Panc1 (cell line): ENCODE data around the gene S100P. TPM values are rescaled to one million over a fixed set of nuclear protein-coding genes. Genes with fewer than 3 reads are reported as not detected.

Experiments used
- ATAC-seq: fragments of 200-7000 bp; cut with Tn5 transposase; 2 replicates; pipeline ENCODE4 v1.9.1; 2020; ENCODE audit warnings: mild to moderate bottlenecking, moderate library complexity
- BruUV-seq: library from RNA; stranded (reverse); fragments of 400-500 nt; replicated peaks from 2 replicates; lab custom pipeline; 2021; lab: Mats Ljungman, UMichigan
- CTCF ChIA-PET: fragments of 300-600 bp; sonication (Branson Sonifier 250); formaldehyde crosslinking; loops from one replicate; lab custom pipeline; 2022; ENCODE audit warnings: antibody characterized with exemption; lab: Charles Lee
- POLR2A ChIA-PET: fragments of 300-600 bp; sonication (Branson Sonifier 250); formaldehyde crosslinking; loops from one replicate; lab custom pipeline; 2022; ENCODE audit warnings: antibody characterized with exemption; lab: Charles Lee
- DNase-seq: peaks from one replicate; pipeline ENCODE4 v3.0.0-alpha.2; 2010; ENCODE audit warnings: low read depth, low spot score
- H3K27ac ChIP-seq: 2 replicates; pipeline ENCODE4 v1.5.1; 2011; ENCODE audit warnings: mild to moderate bottlenecking, low read length, inconsistent platforms
- H3K27me3 ChIP-seq: fragments of 200-500 bp; sonication (Bioruptor generic); 2 replicates; pipeline ENCODE4 v1.6.0; 2014; ENCODE audit warnings: low read length, inconsistent platforms; ENCODE audit not compliant: control insufficient read depth, insufficient read depth
- H3K36me3 ChIP-seq: fragments of 200-500 bp; sonication (Bioruptor generic); 2 replicates; pipeline ENCODE4 v1.5.1; 2014; ENCODE audit warnings: inconsistent platforms, mild to moderate bottlenecking, low read length, moderate library complexity; ENCODE audit not compliant: control insufficient read depth, insufficient read depth
- H3K4me1 ChIP-seq: 2 replicates; pipeline ENCODE4 v1.5.1; 2011; ENCODE audit warnings: inconsistent platforms, mild to moderate bottlenecking, low read length, moderate library complexity; ENCODE audit not compliant: control insufficient read depth, insufficient read depth
- H3K4me3 ChIP-seq, 2 experiments: 2 replicates each; pipeline ENCODE4 v1.5.1; 2011 to 2012; ENCODE audit warnings: low read depth in 2 of 2, low read length in 2 of 2, mild to moderate bottlenecking in 2 of 2, inconsistent platforms in 1 of 2, moderate library complexity in 1 of 2
- H3K9me3 ChIP-seq: fragments of 200-500 bp; sonication (Bioruptor generic); 2 replicates; pipeline ENCODE4 v1.5.1; 2014; ENCODE audit warnings: low read depth, mild to moderate bottlenecking, inconsistent platforms, low read length, moderate library complexity; ENCODE audit not compliant: control insufficient read depth, insufficient read depth
- POLR2AphosphoS5 ChIP-seq: IDR thresholded peaks from 2 replicates; pipeline ENCODE4 v1.6.1; 2012; ENCODE audit warnings: mild to moderate bottlenecking, low read depth, low read length, moderate library complexity
- REST ChIP-seq, 2 experiments: IDR thresholded peaks; 2 replicates each; pipeline ENCODE4 v1.6.1; 2011 to 2012; ENCODE audit warnings: low read depth in 2 of 2, control low read depth in 1 of 2, low read length in 1 of 2, mild to moderate bottlenecking in 1 of 2, moderate library complexity in 1 of 2; ENCODE audit not compliant: insufficient read depth in 1 of 2
- SIN3A ChIP-seq: IDR thresholded peaks from 2 replicates; pipeline ENCODE4 v1.6.1; 2012; ENCODE audit warnings: low read depth, mild to moderate bottlenecking, low read length, moderate library complexity, borderline replicate concordance; ENCODE audit not compliant: insufficient read depth
- TCF7L2 ChIP-seq: IDR thresholded peaks from 2 replicates; pipeline ENCODE4 v1.6.1; 2011; ENCODE audit warnings: mild to moderate bottlenecking, low read depth, low read length, inconsistent platforms
- in situ Hi-C: cut with HindIII; loops from 2 replicates; pipeline ENCODE4 v1.10.0; 2016; ENCODE audit warnings: low sequenced_read_pairs, low pct_unique_long_range_greater_than_20kb
- intact Hi-C: fragments of 100-400 bp; cut with micrococcal nuclease; formaldehyde crosslinking; loops from one replicate; pipeline ENCODE4 v1.10.0; 2022; ENCODE audit not compliant: unreplicated experiment
- total RNA-seq: library from RNA; stranded (reverse); gene quantifications from one replicate; pipeline ENCODE4 v1.2.1, GENCODE V29; 2021; ENCODE audit not compliant: unreplicated experiment
- TF ChIP-seq, protein P1 (sequence below): fragments of 450-650 bp; IDR thresholded peaks from 2 replicates; pipeline ENCODE4 v1.5.1; 2017; ENCODE audit warnings: mild to moderate bottlenecking

The S100P gene
- total RNA-seq, 1 experiment from 2014 or later: 2.3 TPM

DNA sequence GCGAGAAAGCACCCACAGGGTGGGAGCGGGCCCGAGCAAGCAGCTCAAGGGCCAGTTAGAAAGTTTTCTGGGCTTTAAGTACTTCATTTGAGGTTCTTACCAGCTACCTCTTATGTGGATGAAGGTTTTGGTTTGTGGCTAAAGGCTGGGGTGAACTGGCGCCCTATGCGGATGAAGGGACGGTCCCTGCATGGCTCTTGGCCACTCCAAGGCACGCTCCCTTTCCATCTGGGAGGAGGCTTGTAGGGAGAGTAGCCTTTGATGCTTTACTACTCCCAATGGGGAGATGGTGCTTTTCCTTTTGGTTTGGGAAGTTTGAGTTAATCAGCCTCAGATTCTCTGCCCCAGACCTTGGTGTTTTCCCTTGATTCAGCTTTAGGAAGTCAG lies 35.5 kb upstream of the S100P start:
- ChIA-PET POLR2A (interaction anchor here (0.6 kb wide), 1 partner anchor 397 kb away, joined by 5 read pairs; no protein-coding TSS in a partner anchor), CTCF (no interaction called here)
- Histone ChIP-seq H3K27me3 (no peaks in the 10 kb centered on the region), H3K36me3 (no peaks in the 10 kb centered on the region), H3K4me3 (peak overlapping the region; percentile 29 to 42; a peak in 2 of 4 replicates), H3K4me1 (no peaks in the 10 kb centered on the region; the same call in 1 of the 2 replicates), H3K27ac (peak overlapping the region; percentile 57), H3K9me3 (no peaks in the 10 kb centered on the region)
- ATAC-seq (peak; percentile 80), DNase-seq (no peak)
- BruUV-seq: no TSS peak
- intact Hi-C loops (no loop called here), in situ Hi-C loops (no loop called here)
- TF ChIP-seq, protein P1, sequence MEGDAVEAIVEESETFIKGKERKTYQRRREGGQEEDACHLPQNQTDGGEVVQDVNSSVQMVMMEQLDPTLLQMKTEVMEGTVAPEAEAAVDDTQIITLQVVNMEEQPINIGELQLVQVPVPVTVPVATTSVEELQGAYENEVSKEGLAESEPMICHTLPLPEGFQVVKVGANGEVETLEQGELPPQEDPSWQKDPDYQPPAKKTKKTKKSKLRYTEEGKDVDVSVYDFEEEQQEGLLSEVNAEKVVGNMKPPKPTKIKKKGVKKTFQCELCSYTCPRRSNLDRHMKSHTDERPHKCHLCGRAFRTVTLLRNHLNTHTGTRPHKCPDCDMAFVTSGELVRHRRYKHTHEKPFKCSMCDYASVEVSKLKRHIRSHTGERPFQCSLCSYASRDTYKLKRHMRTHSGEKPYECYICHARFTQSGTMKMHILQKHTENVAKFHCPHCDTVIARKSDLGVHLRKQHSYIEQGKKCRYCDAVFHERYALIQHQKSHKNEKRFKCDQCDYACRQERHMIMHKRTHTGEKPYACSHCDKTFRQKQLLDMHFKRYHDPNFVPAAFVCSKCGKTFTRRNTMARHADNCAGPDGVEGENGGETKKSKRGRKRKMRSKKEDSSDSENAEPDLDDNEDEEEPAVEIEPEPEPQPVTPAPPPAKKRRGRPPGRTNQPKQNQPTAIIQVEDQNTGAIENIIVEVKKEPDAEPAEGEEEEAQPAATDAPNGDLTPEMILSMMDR: no peak
- TF ChIP-seq POLR2AphosphoS5: no peak
- TF ChIP-seq SIN3A: no peak
- no peak for TF ChIP-seq REST (IDR thresholded peaks at IDR 0.05; ENCODE audit: insufficient read depth in 1 of 2, low read depth in 2 of 2, low read length in 1 of 2)
- no peak for TF ChIP-seq TCF7L2

DNA sequence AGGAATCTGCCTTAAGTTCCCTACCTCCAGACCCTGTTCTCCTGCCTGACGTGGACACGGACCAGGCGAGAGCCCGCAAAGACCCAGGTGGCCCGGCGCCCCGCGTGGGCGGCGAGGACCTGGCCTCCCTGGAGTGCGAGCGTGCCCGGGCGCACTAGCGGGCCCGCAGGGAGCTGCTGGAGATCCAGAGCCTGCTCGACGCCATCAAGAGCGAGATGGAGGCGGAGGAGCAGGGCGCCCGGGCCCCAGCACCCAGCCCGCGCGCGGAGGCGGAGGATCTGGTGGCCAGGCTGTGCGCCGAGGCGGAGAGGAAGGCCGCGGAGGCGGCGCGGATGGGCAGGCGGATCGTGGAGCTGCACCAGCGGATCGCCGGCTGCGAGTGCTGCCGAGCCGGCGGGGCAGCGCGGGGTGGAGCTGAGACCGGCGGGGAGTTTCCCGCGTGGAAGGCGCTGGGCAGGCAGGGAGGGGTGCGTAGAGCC lies 35.0 kb upstream of the S100P start:
- Histone ChIP-seq H3K27me3 (no peaks in the 10 kb centered on the region), H3K4me3 (peak overlapping the region; percentile 29 to 42), H3K36me3 (no peaks in the 10 kb centered on the region), H3K9me3 (no peaks in the 10 kb centered on the region), H3K4me1 (no peaks in the 10 kb centered on the region; the same call in 1 of the 2 replicates), H3K27ac (peak overlapping the region; percentile 57)
- ATAC-seq (peak; percentile 76), DNase-seq (no peak)
- no peak for TF ChIP-seq POLR2AphosphoS5
- TF ChIP-seq SIN3A: no peak
- no peak for TF ChIP-seq REST (IDR thresholded peaks at IDR 0.05; ENCODE audit: insufficient read depth in 1 of 2, low read depth in 2 of 2, low read length in 1 of 2)
- no peak for TF ChIP-seq TCF7L2
- TF ChIP-seq, protein P1: no peak
- ChIA-PET CTCF (no interaction called here), POLR2A (no interaction called here)
- no TSS peak for BruUV-seq
- in situ Hi-C loops (no loop called here), intact Hi-C loops (no loop called here)
